GM19438 (cell line): ENCODE measurements around the gene TCF12.

ENCODE experiments used
- ATAC-seq: cut with Tn5 transposase; IDR thresholded peaks from one replicate; pipeline ENCODE4 v1.9.1; 2021; ENCODE audit warnings: low read depth; ENCODE audit not compliant: unreplicated experiment

The TCF12 gene

GRCh38 chr15:57198131-57198530 lies 279.7 kb downstream of the TCF12 start:
- no peak for ATAC-seq

- no peak for ATAC-seq
Observed at GRCh38 chr15:57198654-57199291, 280.3 kb downstream of the TCF12 start.

GRCh38 chr15:57201578-57201977 lies 283.1 kb downstream of the TCF12 start:
- ATAC-seq = no peak

- no peak for ATAC-seq
Observed at GRCh38 chr15:57203906-57204305, 285.5 kb downstream of the TCF12 start.

GRCh38 chr15:57205027-57205855 lies 286.8 kb downstream of the TCF12 start:
- no peak for ATAC-seq

- no peak for ATAC-seq
Observed at GRCh38 chr15:57205996-57206395, 287.6 kb downstream of the TCF12 start.

GRCh38 chr15:57213862-57214261 lies 295.4 kb downstream of the TCF12 start:
- ATAC-seq = no peak

GRCh38 chr15:57215326-57215725 lies 296.9 kb downstream of the TCF12 start:
- ATAC-seq = no peak

- ATAC-seq = no peak
Observed at GRCh38 chr15:57215881-57216280, 297.4 kb downstream of the TCF12 start.

- no peak for ATAC-seq
Observed at GRCh38 chr15:57216288-57216687, 297.8 kb downstream of the TCF12 start.

GRCh38 chr15:57217778-57218598 lies 299.5 kb downstream of the TCF12 start:
- no peak for ATAC-seq

GRCh38 chr15:57218826-57219576 lies 300.6 kb downstream of the TCF12 start:
- ATAC-seq = no peak

- ATAC-seq = no peak
Observed at GRCh38 chr15:57220205-57220604, 301.8 kb downstream of the TCF12 start.

- no peak for ATAC-seq
Observed at GRCh38 chr15:57221134-57221533, 302.7 kb downstream of the TCF12 start.

GRCh38 chr15:57223345-57223744 lies 304.9 kb downstream of the TCF12 start:
- no peak for ATAC-seq

GRCh38 chr15:57223887-57224286 lies 305.4 kb downstream of the TCF12 start:
- ATAC-seq = no peak

- ATAC-seq = no peak
Observed at GRCh38 chr15:57224664-57225063, 306.2 kb downstream of the TCF12 start.

- ATAC-seq = no peak
Observed at GRCh38 chr15:57227166-57227565, 308.7 kb downstream of the TCF12 start.

- ATAC-seq = no peak
Observed at GRCh38 chr15:57227899-57228298, 309.5 kb downstream of the TCF12 start.

GRCh38 chr15:57228395-57228794 lies 310.0 kb downstream of the TCF12 start:
- no peak for ATAC-seq

GRCh38 chr15:57229051-57229450 lies 310.6 kb downstream of the TCF12 start:
- ATAC-seq = no peak
